H1 (cell line): Measurements from ENCODE around the gene TPBGL. TPM values are rescaled to one million over a fixed set of nuclear protein-coding genes. Genes with fewer than 3 reads are reported as not detected.

Experiments
- ATF3 ChIP-seq: IDR thresholded peaks from 2 replicates; pipeline ENCODE4 v1.6.1; 2011; ENCODE audit warnings: low read depth, mild to moderate bottlenecking, low read length; ENCODE audit not compliant: insufficient read depth
- CTBP2 ChIP-seq: IDR thresholded peaks from 2 replicates; pipeline ENCODE4 v1.7.0; 2011; ENCODE audit warnings: borderline replicate concordance, mild to moderate bottlenecking, moderate library complexity, mixed read lengths, low read length; ENCODE audit not compliant: insufficient read depth, insufficient read length
- RNF2 ChIP-seq: fragments of 200-900, 300-1000 bp; sonication (generic); IDR thresholded peaks from 2 replicates; pipeline ENCODE4 v1.7.1; 2016; ENCODE audit warnings: borderline replicate concordance, low read depth, mild to moderate bottlenecking, antibody characterized with exemption, low read length; ENCODE audit not compliant: poor library complexity, severe bottlenecking; ENCODE audit errors: missing control alignments
- polyA plus RNA-seq, 7 experiments: library from polyadenylated mRNA; depleted of rRNA in 3 of 7; stranded (reverse) in 5 of 7; unstranded in 2 of 7; fragments of >200 nt in 5 of 7; fragments of 200-250 nt in 2 of 7; gene quantifications; 1 replicate in 5 of 7; 2 replicates in 1 of 7; 4 replicates in 1 of 7; pipeline versions ENCODE4 v1.2.1 to v1.2.3, GENCODE V29; 2011 to 2013; ENCODE audit warnings: missing spikeins in 2 of 7, mixed read lengths in 2 of 7
- total RNA-seq: library from RNA; stranded (reverse); fragmentation: NEBNext Ultra II Directional; extraction: Animal tissue kit (Norgen Biotek cat#: 25700); gene quantifications from 2 replicates; pipeline ENCODE4 v1.2.1, GENCODE V29; 2021

TPBGL gene
- total and polyA plus RNA-seq, 2 of the 8 experiments (the other 6 are each of a cell fraction or from before 2014, with no cell fraction given), result 0.26 to 0.37 TPM

- TF ChIP-seq CTBP2, result no peak
- no peak for TF ChIP-seq RNF2
- TF ChIP-seq ATF3, result no peak
Measured at GRCh38 chr11:75289511-75289760, 48.9 kb downstream of the TPBGL start (continued).
